HG02642 (cell line): ENCODE measurements around the gene CYBRD1.

Source experiments
- ATAC-seq: cut with Tn5 transposase; IDR thresholded peaks from one replicate; pipeline ENCODE4 v1.9.1; 2021; ENCODE audit warnings: mild to moderate bottlenecking; ENCODE audit not compliant: unreplicated experiment, poor library complexity

CYBRD1 gene

GRCh38 chr2:171595456-171595855 is 73.2 kb downstream of the CYBRD1 start:
- no peak for ATAC-seq

DNA sequence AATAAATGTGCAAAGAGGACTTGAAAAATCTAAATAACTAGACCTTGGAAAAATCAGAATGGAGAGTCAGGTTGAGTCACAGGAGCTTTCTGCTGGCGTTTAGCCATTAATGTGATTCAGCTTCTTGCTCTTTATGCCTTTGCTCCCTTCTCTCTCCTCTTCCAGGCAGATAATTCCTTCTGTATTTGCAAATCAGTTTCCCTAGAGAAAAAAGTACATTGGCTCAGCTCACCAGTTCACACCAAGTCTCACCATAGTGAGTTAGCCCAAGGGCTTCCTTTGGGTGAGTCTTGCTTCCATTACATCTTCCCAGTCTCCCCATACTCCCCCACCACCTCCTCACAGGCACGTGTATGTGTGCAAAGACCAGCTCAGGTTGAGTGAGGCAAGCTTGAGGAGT is 73.6 kb downstream of the CYBRD1 start:
- ATAC-seq: no peak

- ATAC-seq: peak; percentile 84
Measured at GRCh38 chr2:171598713-171599319, 76.5 kb downstream of the CYBRD1 start.

GRCh38 chr2:171600126-171600525 is 77.9 kb downstream of the CYBRD1 start:
- no peak for ATAC-seq

DNA sequence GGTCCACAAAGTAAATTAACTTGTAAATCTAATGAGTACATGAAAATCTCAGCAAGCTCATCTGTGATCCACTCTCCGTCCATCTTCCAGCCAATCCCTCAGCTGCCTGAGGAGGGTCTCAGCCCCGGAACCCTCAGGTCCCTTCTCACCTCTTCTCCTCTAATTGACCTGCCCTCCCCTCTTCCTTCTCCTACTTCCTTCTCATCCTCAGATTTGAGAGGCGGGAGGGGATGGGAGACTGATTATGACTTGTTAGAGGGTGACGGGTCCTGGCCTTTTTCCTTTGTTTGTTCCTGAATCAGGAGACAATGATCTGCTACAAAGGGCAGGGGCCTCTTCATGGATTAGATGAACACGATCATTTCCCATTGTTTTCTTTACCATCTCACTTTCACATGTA is 80.1 kb downstream of the CYBRD1 start:
- no peak for ATAC-seq
